SK-N-SH treated with all-trans-retinoic acid at 6 μM for 48 hours (cell line): ENCODE data around the gene AHSA1.

Source experiments
- ARNTL ChIP-seq: fragments of 450-650 bp; formaldehyde crosslinking; IDR thresholded peaks from 2 replicates; pipeline ENCODE4 v1.5.0; 2020; ENCODE audit warnings: low read depth, mild to moderate bottlenecking, moderate library complexity, borderline replicate concordance
- CSDC2 ChIP-seq: fragments of 250-450 bp; sonication (Bioruptor Pico); IDR thresholded peaks from 2 replicates; pipeline ENCODE4 v1.5.0; 2020; ENCODE audit warnings: mild to moderate bottlenecking, moderate library complexity
- ESRRG ChIP-seq: fragments of 250-450 bp; sonication (Bioruptor Pico); IDR thresholded peaks from 2 replicates; pipeline ENCODE4 v1.6.1; 2021; ENCODE audit warnings: mild to moderate bottlenecking
- OSR1 ChIP-seq: fragments of 250-450 bp; sonication (Bioruptor Pico); IDR thresholded peaks from 2 replicates; pipeline ENCODE4 v1.8.0; 2022; ENCODE audit warnings: moderate library complexity, mild to moderate bottlenecking, inconsistent platforms
- RARB ChIP-seq: fragments of 250-450 bp; sonication (Bioruptor Pico); IDR thresholded peaks from 2 replicates; pipeline ENCODE4 v1.8.0; 2021; ENCODE audit warnings: mild to moderate bottlenecking, moderate library complexity
- TSHZ2 ChIP-seq: fragments of 250-450 bp; sonication (Bioruptor Pico); IDR thresholded peaks from 2 replicates; pipeline ENCODE4 v1.5.0; 2020; ENCODE audit warnings: mild to moderate bottlenecking, moderate library complexity
- ZFP30 ChIP-seq: fragments of 450-650 bp; formaldehyde crosslinking; IDR thresholded peaks from 2 replicates; pipeline ENCODE4 v1.5.0; 2022; ENCODE audit warnings: mild to moderate bottlenecking, moderate library complexity
- ZNF565 ChIP-seq: fragments of 450-650 bp; formaldehyde crosslinking; conservative IDR thresholded peaks from 2 replicates; pipeline ENCODE4 v1.5.0; 2020; ENCODE audit warnings: low read depth, mild to moderate bottlenecking, moderate library complexity

- TF ChIP-seq ZFP30 (CRISPR knock-in tag) = no peak
- no peak for TF ChIP-seq OSR1
- no peak for TF ChIP-seq ZNF565
- no peak for TF ChIP-seq TSHZ2
- TF ChIP-seq ESRRG (CRISPR knock-in tag) = no peak
- TF ChIP-seq ARNTL (CRISPR knock-in tag) = no peak
- TF ChIP-seq CSDC2 (CRISPR knock-in tag) = no peak
- TF ChIP-seq RARB (CRISPR knock-in tag) = no peak
These were observed 40.5 kb downstream of the AHSA1 start, which contains the start of gene ISM2 for GRCh38 chr14:77498120-77498979.
